ENCODE data around the gene VWA8. TPM values are rescaled to one million over a fixed set of nuclear protein-coding genes. Genes with fewer than 3 reads are reported as not detected.

Gene VWA8
- polyA plus RNA-seq, 1 donor (not counting 4 experiments of a cell fraction or from before 2014, with no cell fraction given) = 17.8 TPM

GRCh38 chr13:41699759-41700158 lies 261.1 kb downstream of the VWA8 start:
- H3K4me3 ChIP-seq (ENCODE audit: control insufficient read depth in 2 of 3, extremely low read depth in 1 of 3, insufficient read depth in 2 of 3, low read depth in 1 of 3, low read length in 3 of 3) = no peak overlapping the region
- no peaks in the 10 kb centered on the region for H3K9me3 ChIP-seq (ENCODE audit: control insufficient read depth, low read depth, low read length)
- DNase-seq (ENCODE audit: low read depth, low spot score) (no peak), FAIRE-seq (no peak)
- H3K9me1 ChIP-seq (ENCODE audit: control insufficient read depth, extremely low read depth, insufficient read depth, low read length) = no peaks in the 10 kb centered on the region
- H3K4me2 ChIP-seq (ENCODE audit: control insufficient read depth, extremely low read depth, insufficient read depth, low read depth, low read length) = no peak overlapping the region
- no peak overlapping the region for H3K9ac ChIP-seq (ENCODE audit: control insufficient read depth, extremely low read depth, insufficient read depth, low read length)
- dilution Hi-C loops (cut with MboI; ENCODE audit: extremely low pct_ligation_motif_present, low sequenced_read_pairs) = no loop called here
- H3K4me1 ChIP-seq (ENCODE audit: control insufficient read depth, extremely low read depth, insufficient read depth, low read length) = peaks cover 29% of the 10 kb centered on the region
- H3K27ac ChIP-seq (ENCODE audit: control insufficient read depth, insufficient read depth, low read length) = no peak overlapping the region
- H3K79me2 ChIP-seq (ENCODE audit: control insufficient read depth, insufficient read depth, low read length) = no peaks in the 10 kb centered on the region
- H4K20me1 ChIP-seq (ENCODE audit: control insufficient read depth, extremely low read depth, insufficient read depth, low read length) = no peaks in the 10 kb centered on the region
- H2AFZ ChIP-seq (ENCODE audit: control insufficient read depth, low read length) = no peak overlapping the region
- TF ChIP-seq CTCF (optimal IDR thresholded peaks at IDR 0.05 in 1 of 3, IDR thresholded peaks at IDR 0.05 in 1 of 3, conservative IDR thresholded peaks at IDR 0.05 in 1 of 3; ENCODE audit: extremely low read depth in 1 of 3, insufficient read depth in 2 of 3, low read length in 3 of 3) (no peak), EZH2 (IDR thresholded peaks at IDR 0.05; ENCODE audit: low read length) (no peak)
- no peaks in the 10 kb centered on the region for H3K27me3 ChIP-seq (ENCODE audit: control insufficient read depth, extremely low read depth, insufficient read depth, low read length)
- no peaks in the 10 kb centered on the region for H3K36me3 ChIP-seq (ENCODE audit: control insufficient read depth in 2 of 2, extremely low read depth in 1 of 2, insufficient read depth in 2 of 2, low read length in 2 of 2)

GRCh38 chr13:41697578-41697977 lies 263.3 kb downstream of the VWA8 start:
- no peak for FAIRE-seq
- H3K4me1 ChIP-seq (ENCODE audit: control insufficient read depth, extremely low read depth, insufficient read depth, low read length) = peaks cover 31% of the 10 kb centered on the region
- dilution Hi-C loops (cut with MboI; ENCODE audit: extremely low pct_ligation_motif_present, low sequenced_read_pairs) = no loop called here

More at GRCh38 chr13:41697578-41697977, 263.3 kb downstream of the VWA8 start:
- TF ChIP-seq EZH2 (IDR thresholded peaks at IDR 0.05; ENCODE audit: low read length) = no peak
- no peak for TF ChIP-seq CTCF (optimal IDR thresholded peaks at IDR 0.05 in 1 of 3, IDR thresholded peaks at IDR 0.05 in 1 of 3, conservative IDR thresholded peaks at IDR 0.05 in 1 of 3; ENCODE audit: extremely low read depth in 1 of 3, insufficient read depth in 2 of 3, low read length in 3 of 3)
- Histone ChIP-seq H4K20me1 (ENCODE audit: control insufficient read depth, extremely low read depth, insufficient read depth, low read length) (no peaks in the 10 kb centered on the region), H3K4me3 (ENCODE audit: control insufficient read depth in 2 of 3, extremely low read depth in 1 of 3, insufficient read depth in 2 of 3, low read depth in 1 of 3, low read length in 3 of 3) (no peak overlapping the region), H3K9me3 (ENCODE audit: control insufficient read depth, low read depth, low read length) (no peaks in the 10 kb centered on the region), H3K27ac (ENCODE audit: control insufficient read depth, insufficient read depth, low read length) (no peak overlapping the region), H3K79me2 (ENCODE audit: control insufficient read depth, insufficient read depth, low read length) (no peaks in the 10 kb centered on the region), H3K9ac (ENCODE audit: control insufficient read depth, extremely low read depth, insufficient read depth, low read length) (no peak overlapping the region), H3K36me3 (ENCODE audit: control insufficient read depth in 2 of 2, extremely low read depth in 1 of 2, insufficient read depth in 2 of 2, low read length in 2 of 2) (no peaks in the 10 kb centered on the region), H3K9me1 (ENCODE audit: control insufficient read depth, extremely low read depth, insufficient read depth, low read length) (no peaks in the 10 kb centered on the region), H2AFZ (ENCODE audit: control insufficient read depth, low read length) (no peak overlapping the region), H3K4me2 (ENCODE audit: control insufficient read depth, extremely low read depth, insufficient read depth, low read depth, low read length) (no peak overlapping the region), H3K27me3 (ENCODE audit: control insufficient read depth, extremely low read depth, insufficient read depth, low read length) (no peaks in the 10 kb centered on the region)
- no peak for DNase-seq (ENCODE audit: low read depth, low spot score)
